OCI-LY3 (cell line): ENCODE results near the gene PDE4D.
"Not testable (repeated sequence)": the region's sequence is repeated elsewhere in the genome, so short reads cannot be mapped to it uniquely, and the experiment has no call there.

Experiments used
- H2AFZ ChIP-seq: fragments of 200-600, 300-600 bp; shearing (Covaris generic); 2 replicates; pipeline ENCODE4 v1.6.0; 2014; ENCODE audit warnings: antibody characterized with exemption, low read depth, low read length
- H3K27ac ChIP-seq: fragments of 200-600, 300-600 bp; sonication (generic); 2 replicates; pipeline ENCODE4 v1.5.1; 2014; ENCODE audit warnings: mild to moderate bottlenecking, low read length, moderate library complexity, mixed read lengths
- H3K27me3 ChIP-seq: fragments of 200-600, 300-600 bp; sonication (generic); 2 replicates; pipeline ENCODE4 v1.6.1; 2014; ENCODE audit warnings: low read depth, low read length, mixed read lengths
- H3K36me3 ChIP-seq: fragments of 200-600, 300-600 bp; sonication (generic); replicated peaks from 2 replicates; pipeline ENCODE3; 2014; ENCODE audit warnings: low read depth, low read length, mixed read lengths
- H3K4me1 ChIP-seq: fragments of 300-600, 200-600 bp; sonication (generic); 2 replicates; pipeline ENCODE4 v1.6.1; 2014; ENCODE audit warnings: low read length, mixed read lengths
- H3K4me2 ChIP-seq: fragments of 200-600, 300-600 bp; sonication (generic); 2 replicates; pipeline ENCODE4 v1.6.1; 2014; ENCODE audit warnings: low read length, mixed read lengths
- H3K4me3 ChIP-seq: fragments of 300-600, 200-600 bp; sonication (generic); 2 replicates; pipeline ENCODE4 v1.5.1; 2014; ENCODE audit warnings: antibody characterized with exemption, mild to moderate bottlenecking, low read length, moderate library complexity
- H3K79me2 ChIP-seq: fragments of 300-600, 200-600 bp; shearing (Covaris generic); 2 replicates; pipeline ENCODE4 v1.6.1; 2014; ENCODE audit warnings: mild to moderate bottlenecking, low read length, mixed read lengths
- H3K9ac ChIP-seq: fragments of 300-600, 200-600 bp; shearing (Covaris generic); 2 replicates; pipeline ENCODE4 v1.6.0; 2014; ENCODE audit warnings: mild to moderate bottlenecking, low read length, moderate library complexity
- H3K9me3 ChIP-seq: fragments of 200-600, 300-600 bp; shearing (Covaris generic); 2 replicates; pipeline ENCODE4 v1.6.1; 2014; ENCODE audit warnings: low read length, mixed read lengths; ENCODE audit not compliant: insufficient read depth
- H4K20me1 ChIP-seq: fragments of 200-600, 300-600 bp; sonication (generic); 2 replicates; pipeline ENCODE4 v1.6.1; 2016; ENCODE audit warnings: low read length, mixed read lengths; ENCODE audit not compliant: insufficient read depth
- EZH2phosphoT487 ChIP-seq: fragments of 200-600 bp; shearing (Covaris generic); IDR thresholded peaks from 2 replicates; pipeline ENCODE4 v1.6.1; 2018; ENCODE audit warnings: antibody characterized with exemption, mixed run types, low read depth
- TF ChIP-seq, protein P1 (sequence below): fragments of 200-600, 300-600 bp; sonication (generic); IDR thresholded peaks from 2 replicates; pipeline ENCODE4 v1.5.1; 2014; ENCODE audit warnings: antibody characterized with exemption, low read length, low read depth

Gene PDE4D

DNA sequence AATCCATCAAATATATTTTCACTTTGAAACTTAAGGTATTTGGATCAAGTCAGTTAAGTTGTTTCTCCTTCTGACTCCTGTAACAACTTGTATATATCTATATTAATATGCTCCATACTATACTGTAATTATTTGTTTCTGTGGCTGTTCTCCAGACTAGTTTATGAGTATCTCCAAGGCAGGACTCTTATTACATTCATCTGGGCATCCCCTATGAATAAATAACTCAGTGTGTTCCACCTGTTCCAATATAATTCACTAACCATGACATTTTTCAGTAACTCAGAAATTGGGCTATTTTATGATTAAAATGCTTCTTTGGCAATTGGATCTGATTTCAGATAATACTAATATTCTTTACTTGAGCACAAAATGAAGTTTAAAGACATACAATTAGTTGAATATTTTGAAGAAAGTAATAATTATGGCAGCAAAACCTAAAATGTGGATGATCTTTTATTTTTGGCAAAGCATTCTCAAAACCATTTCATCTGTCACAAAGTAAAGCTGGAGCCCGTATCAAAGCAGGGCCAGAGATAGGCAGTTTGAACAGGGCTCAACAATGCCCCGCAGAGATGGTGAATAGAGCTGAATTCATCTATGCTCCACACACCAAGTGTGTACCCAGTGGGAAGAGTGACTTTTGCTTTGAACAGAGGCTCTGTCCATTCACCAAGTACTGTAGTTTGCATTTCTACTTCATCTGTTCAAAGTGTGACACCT is 314.3 kb downstream of the PDE4D start:
- Histone ChIP-seq H3K4me3 (no peak overlapping the region), H3K27ac (no peak overlapping the region), H3K4me1 (no peaks in the 10 kb centered on the region), H3K9ac (no peak overlapping the region), H3K9me3 (no peaks in the 10 kb centered on the region), H3K79me2 (no peaks in the 10 kb centered on the region), H3K4me2 (no peak overlapping the region), H2AFZ (no peak overlapping the region), H4K20me1 (no peaks in the 10 kb centered on the region), H3K27me3 (no peaks in the 10 kb centered on the region), H3K36me3 (no peaks in the 10 kb centered on the region)
- TF ChIP-seq EZH2phosphoT487 = no peak
- TF ChIP-seq, protein P1, sequence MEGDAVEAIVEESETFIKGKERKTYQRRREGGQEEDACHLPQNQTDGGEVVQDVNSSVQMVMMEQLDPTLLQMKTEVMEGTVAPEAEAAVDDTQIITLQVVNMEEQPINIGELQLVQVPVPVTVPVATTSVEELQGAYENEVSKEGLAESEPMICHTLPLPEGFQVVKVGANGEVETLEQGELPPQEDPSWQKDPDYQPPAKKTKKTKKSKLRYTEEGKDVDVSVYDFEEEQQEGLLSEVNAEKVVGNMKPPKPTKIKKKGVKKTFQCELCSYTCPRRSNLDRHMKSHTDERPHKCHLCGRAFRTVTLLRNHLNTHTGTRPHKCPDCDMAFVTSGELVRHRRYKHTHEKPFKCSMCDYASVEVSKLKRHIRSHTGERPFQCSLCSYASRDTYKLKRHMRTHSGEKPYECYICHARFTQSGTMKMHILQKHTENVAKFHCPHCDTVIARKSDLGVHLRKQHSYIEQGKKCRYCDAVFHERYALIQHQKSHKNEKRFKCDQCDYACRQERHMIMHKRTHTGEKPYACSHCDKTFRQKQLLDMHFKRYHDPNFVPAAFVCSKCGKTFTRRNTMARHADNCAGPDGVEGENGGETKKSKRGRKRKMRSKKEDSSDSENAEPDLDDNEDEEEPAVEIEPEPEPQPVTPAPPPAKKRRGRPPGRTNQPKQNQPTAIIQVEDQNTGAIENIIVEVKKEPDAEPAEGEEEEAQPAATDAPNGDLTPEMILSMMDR = no peak

DNA sequence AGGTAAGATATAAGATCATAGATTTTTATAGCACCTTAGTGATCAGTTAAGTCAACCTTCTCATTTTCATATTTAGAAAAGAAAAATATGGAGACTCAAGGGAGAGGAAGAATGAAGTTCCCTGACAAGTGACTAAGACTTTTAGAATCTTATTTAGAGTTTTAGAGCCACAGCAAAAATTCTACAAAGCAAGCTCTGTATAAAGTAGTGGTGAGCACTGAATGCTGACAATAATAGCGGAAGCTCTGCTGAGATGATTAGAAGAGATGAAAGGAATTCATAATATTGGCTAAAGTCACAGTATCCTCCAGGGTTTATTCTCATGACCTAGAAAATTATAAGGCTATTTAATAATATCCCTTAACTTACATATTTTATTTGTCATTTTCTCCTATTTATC is 316.0 kb downstream of the PDE4D start:
- H3K4me3 ChIP-seq = no peak overlapping the region
- no peaks in the 10 kb centered on the region for H3K79me2 ChIP-seq
- H3K9me3 ChIP-seq = no peaks in the 10 kb centered on the region
- H3K27ac ChIP-seq = no peak overlapping the region
- H3K36me3 ChIP-seq = no peaks in the 10 kb centered on the region
- no peak overlapping the region for H2AFZ ChIP-seq
- no peak overlapping the region for H3K4me2 ChIP-seq
- no peaks in the 10 kb centered on the region for H3K27me3 ChIP-seq
- no peaks in the 10 kb centered on the region for H3K4me1 ChIP-seq
- no peaks in the 10 kb centered on the region for H4K20me1 ChIP-seq
- no peak overlapping the region for H3K9ac ChIP-seq
- TF ChIP-seq, protein P1 = no peak
- no peak for TF ChIP-seq EZH2phosphoT487

DNA sequence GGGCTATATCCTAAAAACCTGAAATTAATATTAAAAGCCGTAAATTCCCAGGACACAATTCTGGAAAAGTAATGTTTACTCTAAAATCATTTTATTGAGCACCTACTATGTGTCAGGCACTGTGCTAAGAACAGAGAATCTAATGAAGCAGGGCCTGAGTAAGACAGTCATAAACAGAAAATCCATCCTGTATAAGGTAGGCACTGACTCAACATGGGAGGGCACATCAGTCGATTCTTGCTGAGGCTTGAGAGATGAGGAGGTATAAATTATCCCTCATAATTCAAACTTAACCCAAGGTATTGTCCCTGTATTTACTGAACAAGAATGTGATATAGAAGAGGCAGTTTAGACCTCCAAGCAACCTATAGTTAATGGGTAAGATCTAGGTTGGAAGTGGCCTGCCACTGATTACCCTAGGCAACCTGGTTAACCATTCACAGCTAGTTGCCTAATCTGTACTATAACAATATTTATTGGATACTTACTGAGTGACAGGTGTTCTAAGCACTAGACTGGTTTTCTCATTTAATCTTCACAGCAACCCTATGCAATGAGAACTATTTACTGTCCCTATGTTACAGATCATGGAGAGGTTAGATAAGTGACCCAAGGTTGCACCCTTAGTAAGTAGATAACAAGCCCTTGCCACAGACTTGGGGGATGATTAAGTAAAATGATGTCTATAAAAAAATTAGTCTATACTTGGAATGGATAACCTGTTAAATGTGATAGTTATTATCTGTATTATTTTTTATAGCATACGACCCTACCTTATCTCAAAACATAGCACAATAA is 317.7 kb downstream of the PDE4D start:
- Histone ChIP-seq H2AFZ (no peak overlapping the region), H3K9ac (no peak overlapping the region), H4K20me1 (no peaks in the 10 kb centered on the region), H3K36me3 (no peaks in the 10 kb centered on the region), H3K79me2 (no peaks in the 10 kb centered on the region), H3K27me3 (no peaks in the 10 kb centered on the region), H3K4me1 (no peaks in the 10 kb centered on the region), H3K4me2 (no peak overlapping the region), H3K9me3 (no peaks in the 10 kb centered on the region), H3K4me3 (no peak overlapping the region), H3K27ac (no peak overlapping the region)
- TF ChIP-seq, protein P1 = no peak
- TF ChIP-seq EZH2phosphoT487 = no peak

DNA sequence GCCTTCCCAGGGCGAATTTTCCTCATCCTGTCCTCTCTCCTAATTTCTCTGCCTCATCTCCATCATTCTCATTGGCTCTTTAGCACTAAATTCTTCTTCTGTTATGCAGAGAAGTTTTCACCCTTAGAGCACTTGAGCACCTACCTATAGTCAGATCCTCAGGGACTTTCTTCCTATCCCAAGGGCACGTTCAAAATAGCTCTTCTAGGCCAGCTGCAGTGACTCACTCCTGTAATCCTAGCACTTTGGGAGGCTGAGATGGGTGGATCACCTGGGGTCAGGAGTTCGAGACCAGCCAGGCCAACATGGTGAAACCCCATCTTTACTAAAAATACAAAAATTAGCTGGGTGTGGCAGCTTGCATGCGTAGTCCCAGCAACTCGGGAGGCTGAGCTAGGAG is 320.0 kb downstream of the PDE4D start:
- not testable (repeated sequence) for H3K4me3 ChIP-seq, H3K4me2 ChIP-seq, H3K4me1 ChIP-seq, H3K36me3 ChIP-seq, H4K20me1 ChIP-seq, H3K79me2 ChIP-seq, H3K9me3 ChIP-seq, H3K27me3 ChIP-seq, H3K27ac ChIP-seq, H3K9ac ChIP-seq, H2AFZ ChIP-seq
